HG02981 (cell line): ENCODE measurements around the gene PLA2G3.
"Not testable (repeated sequence)": the region's sequence is repeated elsewhere in the genome, so short reads cannot be mapped to it uniquely, and the experiment has no call there.

Source experiments
- ATAC-seq: cut with Tn5 transposase; IDR thresholded peaks from one replicate; pipeline ENCODE4 v1.9.1; 2021; ENCODE audit warnings: mild to moderate bottlenecking, moderate library complexity; ENCODE audit not compliant: unreplicated experiment

Gene PLA2G3

GRCh38 chr22:31102441-31103081 lies 37.7 kb downstream of the PLA2G3 start:
- no peak for ATAC-seq

GRCh38 chr22:31100762-31101525 lies 39.4 kb downstream of the PLA2G3 start:
- no peak for ATAC-seq

- no peak for ATAC-seq
Observed at GRCh38 chr22:31099841-31100761, 40.2 kb downstream of the PLA2G3 start.

GRCh38 chr22:31099386-31099785 lies 40.9 kb downstream of the PLA2G3 start:
- ATAC-seq, result no peak

- no peak for ATAC-seq
Observed at GRCh38 chr22:31098632-31099110, 41.6 kb downstream of the PLA2G3 start.

GRCh38 chr22:31097941-31098631 lies 42.2 kb downstream of the PLA2G3 start:
- no peak for ATAC-seq

- not testable (repeated sequence) for ATAC-seq
Observed at GRCh38 chr22:31097539-31097938, 42.8 kb downstream of the PLA2G3 start.

- no peak for ATAC-seq
Observed at GRCh38 chr22:31096657-31097279, 43.5 kb downstream of the PLA2G3 start.

- ATAC-seq, result no peak
Observed at GRCh38 chr22:31095637-31096249, 44.6 kb downstream of the PLA2G3 start.

GRCh38 chr22:31094741-31095140 lies 45.6 kb downstream of the PLA2G3 start:
- ATAC-seq, result no peak

- ATAC-seq, result no peak
Observed at GRCh38 chr22:31094021-31094551, 46.2 kb downstream of the PLA2G3 start.

GRCh38 chr22:31093086-31093850 lies 47.0 kb downstream of the PLA2G3 start:
- no peak for ATAC-seq

- no peak for ATAC-seq
Observed at GRCh38 chr22:31092161-31092560, 48.1 kb downstream of the PLA2G3 start.

- ATAC-seq, result no peak
Observed at GRCh38 chr22:31091106-31091975, 49.0 kb downstream of the PLA2G3 start.

- no peak for ATAC-seq
Observed at GRCh38 chr22:31090217-31091085, 49.9 kb downstream of the PLA2G3 start.

- ATAC-seq, result no peak
Observed at GRCh38 chr22:31089160-31090100, 50.9 kb downstream of the PLA2G3 start.
